K562 (cell line): ENCODE measurements around the gene ZNF618. TPM values are rescaled to one million over a fixed set of nuclear protein-coding genes. Genes with fewer than 3 reads are reported as not detected.

Source experiments
- ATF6 ChIP-seq: sonication (generic); formaldehyde crosslinking; IDR thresholded peaks from 2 replicates; pipeline ENCODE4 v1.4.0; 2020; ENCODE audit warnings: mild to moderate bottlenecking, missing genetic modification reagents
- CREM ChIP-seq: IDR thresholded peaks from 2 replicates; pipeline ENCODE4 v1.6.1; 2014; ENCODE audit warnings: antibody characterized with exemption, low read depth
- DIDO1 ChIP-seq: fragments of 450-650 bp; IDR thresholded peaks from 2 replicates; pipeline ENCODE4 v1.6.1; 2016; ENCODE audit warnings: low read depth, missing biosample characterization, missing genetic modification characterization
- DNMT1 ChIP-seq: fragments of 450-650 bp; IDR thresholded peaks from 2 replicates; pipeline ENCODE4 v1.6.1; 2016; ENCODE audit warnings: antibody characterized with exemption, mild to moderate bottlenecking
- KHSRP ChIP-seq: fragments of 450-650 bp; IDR thresholded peaks from 2 replicates; pipeline ENCODE4 v1.6.1; 2017
- MAFG ChIP-seq: fragments of 450-650 bp; conservative IDR thresholded peaks from 2 replicates; pipeline ENCODE4 v1.6.1; 2016; ENCODE audit warnings: missing genetic modification characterization, missing compliant biosample characterization
- SPI1 ChIP-seq: IDR thresholded peaks from 2 replicates; pipeline ENCODE4 v1.6.1; 2011; ENCODE audit warnings: low read depth, low read length, control low read depth, borderline replicate concordance
- TBP ChIP-seq: optimal IDR thresholded peaks from 2 replicates; pipeline ENCODE3; 2011; ENCODE audit warnings: low read depth, low read length, improper control_type of control experiment
- TFE3 ChIP-seq: fragments of 450-650 bp; formaldehyde crosslinking; IDR thresholded peaks from 2 replicates; pipeline ENCODE4 v1.4.0; 2020; ENCODE audit warnings: mild to moderate bottlenecking, mixed read lengths
- TGIF2 ChIP-seq: sonication (generic); formaldehyde crosslinking; IDR thresholded peaks from 2 replicates; pipeline ENCODE4 v1.8.1; 2022; ENCODE audit warnings: mild to moderate bottlenecking, missing genetic modification reagents, moderate library complexity
- USF1 ChIP-seq: sonication (generic); formaldehyde crosslinking; IDR thresholded peaks from 2 replicates; pipeline ENCODE4 v1.9.0; 2022; ENCODE audit warnings: mild to moderate bottlenecking, missing genetic modification reagents
- YY1 ChIP-seq, 3 experiments: IDR thresholded peaks; 2 replicates each; pipeline ENCODE4 v1.6.1; 2011; ENCODE audit warnings: low read length in 2 of 3, mild to moderate bottlenecking in 2 of 3, moderate library complexity in 2 of 3, borderline replicate concordance in 1 of 3, control low read depth in 1 of 3, low read depth in 1 of 3; ENCODE audit not compliant: insufficient read depth in 3 of 3, insufficient replicate concordance in 2 of 3, control insufficient read depth in 1 of 3, insufficient read length in 1 of 3; ENCODE audit errors: extremely low read depth in 1 of 3
- ZBTB12 ChIP-seq: fragments of 250-450 bp; sonication (Bioruptor Pico); IDR thresholded peaks from 2 replicates; pipeline ENCODE4 v1.4.0; 2020
- ZC3H4 ChIP-seq: sonication (generic); formaldehyde crosslinking; IDR thresholded peaks from 2 replicates; pipeline ENCODE4 v1.9.0; 2021; ENCODE audit warnings: missing genetic modification reagents, borderline replicate concordance
- ZNF398 ChIP-seq: fragments of 250-450 bp; sonication (Bioruptor Pico); IDR thresholded peaks from 2 replicates; pipeline ENCODE4 v1.8.0; 2021; ENCODE audit warnings: moderate library complexity, mild to moderate bottlenecking, inconsistent platforms
- ZNF75A ChIP-seq: fragments of 450-650 bp; formaldehyde crosslinking; IDR thresholded peaks from 2 replicates; pipeline ENCODE4 v1.4.0; 2020; ENCODE audit warnings: mild to moderate bottlenecking
- polyA plus RNA-seq, 8 experiments: library from polyadenylated mRNA; depleted of rRNA in 4 of 8; stranded (reverse) in 5 of 8; unstranded in 3 of 8; fragments of >200 nt; fragmentation: Nextera tagmentation in 2 of 8; fragmentation: Illumina TruSeq in 1 of 8; extraction: Ambion mirVana in 2 of 8; extraction: Trizol in 1 of 8; gene quantifications; 2 replicates each; pipeline versions ENCODE4 v1.2.1 to v1.2.3, GENCODE V29; 2011 to 2014; ENCODE audit warnings: inconsistent platforms in 1 of 8, missing spikeins in 1 of 8
- total RNA-seq, 7 experiments: library from RNA; depleted of rRNA in 6 of 7; stranded (reverse); fragments of >200 nt in 6 of 7; fragmentation: Illumina TruSeq in 2 of 7; extraction: Trizol in 2 of 7; gene quantifications; 2 replicates each; pipeline versions ENCODE4 v1.2.1 to v1.2.3, GENCODE V29; 2011 to 2021; ENCODE audit warnings: low replicate concordance in 1 of 7

Gene ZNF618
- total and polyA plus RNA-seq, 9 of the 15 experiments (the other 6 are each of a cell fraction or from before 2014, with no cell fraction given) = 0.08 to 13.7 (median 3.4) TPM

GRCh38 chr9:114078021-114078780 lies 202.1 kb downstream of the ZNF618 start, which contains the start of gene AMBP (continued):
- TF ChIP-seq TGIF2 (CRISPR knock-in tag) (no peak), USF1 (no peak), MAFG (tag) (peak; percentile 91), ZNF75A (no peak), TFE3 (CRISPR knock-in tag) (no peak), KHSRP (no peak), ZNF398 (CRISPR knock-in tag) (no peak), TBP (no peak), DIDO1 (tag) (no peak), ZBTB12 (no peak), CREM (no peak), ATF6 (CRISPR knock-in tag) (no peak), ZC3H4 (CRISPR knock-in tag) (no peak), YY1 (IDR thresholded peaks at IDR 0.05; ENCODE audit: borderline replicate concordance in 1 of 3, control insufficient read depth in 1 of 3, extremely low read depth in 1 of 3, insufficient read depth in 3 of 3, insufficient read length in 1 of 3, insufficient replicate concordance in 2 of 3, low read depth in 1 of 3, low read length in 2 of 3) (no peak), DNMT1 (no peak), SPI1 (peak; percentile 51; the same call in 1 of the 2 replicates)
